ENCODE data around the gene NOXA1.
"Not testable (repeated sequence)": the region's sequence is repeated elsewhere in the genome, so short reads cannot be mapped to it uniquely, and the experiment has no call there.

The NOXA1 gene

GRCh38 chr9:137406876-137407589 is 16.2 kb upstream of the NOXA1 start:
- peak; percentile 58 to 68 for DNase-seq

DNA sequence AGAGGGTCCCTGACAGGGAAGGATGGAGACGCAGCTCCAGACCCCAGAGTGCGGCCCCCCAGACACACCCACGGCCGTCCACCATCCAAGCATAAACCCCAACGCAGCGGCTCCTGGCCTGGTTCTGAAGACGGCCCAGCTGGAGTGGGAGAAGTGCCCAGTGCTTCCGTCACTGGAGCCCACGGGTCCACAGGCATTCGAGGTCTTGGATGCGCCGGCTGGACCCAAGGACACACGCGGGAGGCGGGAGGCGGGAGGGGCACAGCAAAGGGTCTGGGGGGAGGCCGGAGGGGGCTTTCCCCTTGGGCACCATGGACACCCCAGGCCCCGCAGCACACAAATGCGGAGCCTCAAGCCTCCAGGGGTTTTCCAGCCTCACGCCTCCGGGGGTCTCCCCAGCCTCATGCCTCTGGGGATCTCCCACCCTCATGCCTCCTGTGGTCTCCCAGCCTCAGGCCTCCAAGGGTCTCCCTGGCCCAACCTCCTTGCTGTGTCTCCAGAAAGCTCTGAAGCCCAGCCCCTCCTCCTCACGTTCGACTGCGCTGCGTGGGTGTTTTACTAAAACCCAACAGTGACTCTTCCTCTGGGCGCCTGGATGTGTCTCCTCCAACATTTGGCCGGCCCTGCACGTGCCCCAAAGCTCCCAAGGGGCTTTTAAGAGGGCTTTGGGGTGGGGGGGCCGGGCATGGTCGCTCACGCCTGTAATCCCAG is 15.4 kb upstream of the NOXA1 start:
- DNase-seq = no peak

GRCh38 chr9:137408651-137409405 is 14.4 kb upstream of the NOXA1 start:
- DNase-seq = no peak

GRCh38 chr9:137409515-137409914 is 13.7 kb upstream of the NOXA1 start:
- no peak for DNase-seq

DNA sequence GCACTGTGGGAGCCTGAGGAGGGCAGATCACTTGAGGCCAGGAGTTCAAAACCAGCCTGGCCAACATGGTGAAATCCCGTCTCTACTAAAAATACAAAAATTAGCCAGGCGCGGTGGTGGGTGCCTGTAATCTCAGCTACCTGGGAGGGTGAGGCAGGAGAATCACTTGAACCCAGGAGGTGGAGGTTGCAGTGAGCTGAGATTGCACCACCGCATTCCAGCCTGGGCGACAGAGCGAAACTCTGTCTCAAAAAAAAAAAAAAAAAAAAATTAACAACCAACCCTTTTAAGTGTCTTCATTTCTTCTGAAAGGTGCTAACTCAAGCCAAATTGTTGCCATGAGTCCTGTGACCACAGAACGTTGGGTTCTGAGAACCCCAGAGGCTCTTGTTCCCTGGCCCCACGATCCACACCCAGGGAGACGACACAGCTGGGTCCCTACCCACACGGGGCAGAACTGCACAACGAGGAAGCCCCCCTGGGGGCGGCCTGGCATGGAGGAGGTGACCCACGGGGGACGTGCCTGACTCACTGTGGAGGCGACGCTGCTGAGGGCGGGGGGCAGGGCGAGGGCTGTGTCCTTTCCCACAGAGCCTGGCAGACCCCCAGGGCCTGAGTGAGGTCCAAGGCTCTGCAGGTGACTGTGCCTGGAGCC is 12.8 kb upstream of the NOXA1 start:
- DNase-seq = not testable (repeated sequence)

DNA sequence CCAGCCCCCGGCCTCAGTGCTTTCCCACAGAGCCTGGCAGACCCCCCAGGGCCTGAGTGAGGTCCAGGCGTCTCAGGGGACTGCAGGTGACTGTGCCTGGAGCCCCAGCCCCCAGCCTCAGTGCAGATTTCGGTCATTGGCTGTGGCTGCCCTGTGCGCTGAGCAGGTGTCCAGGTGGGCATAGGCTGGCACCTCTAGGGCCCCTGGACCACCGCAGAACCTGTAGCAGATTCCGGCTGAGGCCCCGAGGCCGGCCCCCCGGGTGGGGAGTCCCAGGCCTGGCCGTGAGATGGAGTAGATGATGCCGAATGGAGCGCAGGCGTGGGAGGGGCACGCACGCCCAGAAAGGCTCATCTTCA is 12.3 kb upstream of the NOXA1 start:
- no peak for DNase-seq

GRCh38 chr9:137411260-137411644 is 11.9 kb upstream of the NOXA1 start:
- no peak for DNase-seq

GRCh38 chr9:137411645-137412380 is 11.4 kb upstream of the NOXA1 start:
- peak in 1 of 2 experiments; percentile 24 for DNase-seq

DNA sequence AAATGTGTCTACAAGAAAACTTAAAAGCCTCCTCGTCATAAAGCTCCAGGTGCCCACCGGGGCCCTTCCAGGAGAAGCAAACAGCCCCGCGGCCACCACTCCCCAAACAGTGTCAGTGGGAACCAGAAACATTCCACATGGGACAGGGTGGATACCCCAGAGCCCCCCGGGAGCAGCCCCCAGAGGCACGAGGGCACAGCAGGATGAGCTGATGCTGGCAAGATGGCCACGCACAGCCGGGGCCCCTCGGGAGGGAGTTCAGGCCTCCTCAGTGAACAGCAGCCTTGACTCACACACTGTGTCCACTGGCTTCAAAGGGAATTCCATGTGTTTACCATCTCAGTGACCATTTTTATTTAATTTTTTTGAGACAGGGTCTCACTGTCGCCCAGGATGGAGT is 10.8 kb upstream of the NOXA1 start:
- no peak for DNase-seq

DNA sequence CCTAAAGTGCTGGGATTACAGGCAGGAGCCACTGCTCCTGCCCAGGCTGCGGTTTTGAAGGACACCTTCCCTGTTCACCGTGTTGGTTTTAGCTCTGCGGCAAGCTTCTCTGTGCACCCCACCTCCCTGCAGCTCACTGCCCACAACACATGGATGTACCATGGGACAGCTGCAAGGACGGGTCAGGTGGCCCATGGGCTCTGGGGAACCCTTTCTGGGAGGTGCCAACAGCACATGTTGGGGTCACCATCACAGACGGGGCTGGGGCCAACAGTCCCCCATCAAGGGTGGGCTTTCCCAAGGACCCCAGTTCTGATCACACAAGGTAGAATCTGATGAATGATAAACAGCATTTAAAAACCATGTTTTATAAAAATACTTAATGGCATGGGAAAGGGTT is 7.7 kb upstream of the NOXA1 start:
- DNase-seq = no peak

DNA sequence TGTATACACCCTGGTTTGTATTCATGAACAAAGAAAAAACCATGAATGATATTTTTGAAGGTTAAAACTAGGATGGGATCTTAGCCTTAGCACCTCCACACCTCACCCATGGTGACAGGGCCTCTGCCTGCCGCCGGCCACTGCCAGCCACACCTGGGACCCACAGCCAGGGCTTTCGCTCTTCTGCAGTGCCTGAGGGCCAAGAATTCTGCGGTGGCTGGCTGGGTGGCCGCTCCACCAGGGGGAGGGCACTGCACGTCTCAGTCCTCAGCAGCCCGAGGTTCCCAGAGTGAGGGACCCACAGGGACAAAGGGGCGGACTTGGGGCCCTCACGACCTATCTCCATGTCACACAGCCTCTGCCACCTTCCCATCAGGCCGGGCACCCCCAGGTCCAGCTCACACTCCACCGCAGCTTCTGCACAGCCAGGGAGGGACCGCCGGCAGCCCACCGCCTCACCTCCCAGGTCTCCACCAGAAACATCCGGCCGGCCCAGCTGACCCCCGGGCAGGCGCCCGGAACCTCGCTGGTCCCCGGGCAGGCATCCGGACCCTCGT is 7.1 kb upstream of the NOXA1 start:
- no peak for DNase-seq

DNA sequence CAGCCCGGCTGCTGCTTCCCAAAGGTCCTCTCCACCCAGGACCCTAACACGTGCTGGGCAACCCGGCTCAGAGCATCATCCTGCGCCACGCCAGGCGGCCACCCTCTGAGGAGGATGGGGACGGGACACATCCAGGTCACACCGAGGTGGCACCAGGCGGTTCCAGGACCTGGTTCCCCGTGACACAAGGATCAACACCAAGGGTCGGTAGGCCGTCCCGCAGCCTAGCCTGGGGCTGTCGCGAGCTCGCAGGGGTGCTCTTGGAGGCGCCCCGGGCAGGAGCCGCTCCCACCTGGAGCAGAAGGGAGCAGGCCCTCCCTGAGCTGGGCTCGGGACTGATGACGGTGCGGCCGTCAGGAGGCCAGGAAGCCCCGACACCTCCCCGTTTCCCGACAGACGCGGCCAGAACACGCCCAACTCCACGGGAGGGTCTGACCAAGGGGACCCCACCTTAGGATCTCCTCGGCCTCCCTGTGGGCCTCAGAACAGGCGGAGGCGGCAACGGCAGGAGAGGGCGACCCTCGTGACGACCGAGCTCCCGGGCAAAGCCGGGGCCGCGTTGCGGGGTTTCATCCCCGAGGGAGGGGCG is 6.5 kb upstream of the NOXA1 start:
- DNase-seq = no peak

DNA sequence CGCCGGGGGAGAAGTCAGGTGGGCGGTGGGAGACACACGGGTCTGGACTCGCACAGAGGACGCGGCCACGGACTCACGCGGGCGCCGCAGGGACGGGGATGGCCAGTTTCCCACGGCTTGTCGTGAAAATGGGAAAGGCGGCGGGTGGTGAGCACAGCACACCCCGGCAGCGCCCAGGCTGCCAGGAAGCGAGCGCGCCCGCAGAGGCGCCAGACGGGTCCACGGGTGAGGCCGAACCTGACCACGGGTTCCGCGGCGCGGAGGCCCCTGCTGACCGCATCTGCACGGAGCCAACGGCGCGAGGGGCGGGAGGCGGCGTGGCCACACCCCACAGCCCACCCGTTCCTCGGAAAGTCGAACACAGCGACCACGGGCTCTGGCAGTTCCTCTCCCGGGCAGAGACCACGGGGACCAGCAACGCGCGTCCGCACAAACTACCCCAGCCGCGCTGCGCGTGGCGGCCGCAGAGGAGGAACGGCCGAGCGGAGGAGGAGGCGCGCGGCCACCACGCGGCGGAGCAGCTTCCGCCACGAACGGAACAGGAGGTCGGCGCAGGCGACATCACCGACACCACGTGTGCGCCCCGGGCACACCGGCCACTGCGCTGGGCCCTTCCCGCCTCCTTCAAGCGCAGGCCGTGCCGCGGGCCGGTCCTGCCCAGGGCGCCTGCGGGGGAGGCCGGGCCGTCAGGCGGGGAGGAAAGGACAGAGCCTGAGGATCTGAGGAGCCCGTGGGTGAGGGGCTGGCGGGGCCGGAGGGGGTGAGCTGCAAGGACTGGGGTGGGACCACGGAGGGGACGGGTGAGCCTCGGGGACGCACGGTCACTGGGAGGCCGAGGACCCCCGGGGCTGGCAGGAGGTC is 5.8 kb upstream of the NOXA1 start:
- no peak for DNase-seq

DNA sequence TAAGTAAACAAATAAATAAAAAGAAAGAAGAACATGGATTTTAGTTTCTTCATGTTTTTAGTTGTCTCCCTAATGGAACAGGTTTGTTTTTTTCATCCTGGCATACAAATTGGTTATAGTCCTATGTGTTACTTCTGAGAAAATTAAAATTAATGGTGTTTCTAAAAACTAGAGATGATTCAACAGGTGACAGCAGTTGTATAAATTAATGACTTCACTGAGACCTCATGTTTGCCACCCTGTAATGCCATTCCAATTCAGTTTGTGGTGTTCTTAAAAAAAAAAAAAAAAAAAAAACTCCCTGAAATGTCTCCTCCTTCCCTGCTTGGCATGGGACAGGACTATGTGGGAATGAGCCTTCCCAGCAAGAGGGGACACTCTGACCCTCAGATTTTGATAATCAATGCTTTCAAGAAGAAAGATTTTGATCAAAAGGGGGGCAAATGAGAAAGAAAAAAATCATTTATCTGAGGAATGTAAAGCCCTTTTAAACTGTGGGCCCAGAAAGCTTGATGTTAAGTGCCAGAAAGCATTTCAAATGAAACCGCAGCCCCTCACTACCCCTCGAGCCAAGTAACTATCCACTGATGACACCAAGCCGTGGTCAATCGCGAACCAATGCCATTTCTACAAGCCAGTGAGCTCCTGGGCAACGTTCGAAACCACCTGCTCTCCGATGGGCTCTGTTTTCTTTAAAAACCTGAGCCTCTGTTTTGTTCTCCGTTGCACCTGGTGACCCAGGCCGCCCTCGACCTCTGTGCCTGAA is 1.2 kb upstream of the NOXA1 start:
- no peak for DNase-seq

DNA sequence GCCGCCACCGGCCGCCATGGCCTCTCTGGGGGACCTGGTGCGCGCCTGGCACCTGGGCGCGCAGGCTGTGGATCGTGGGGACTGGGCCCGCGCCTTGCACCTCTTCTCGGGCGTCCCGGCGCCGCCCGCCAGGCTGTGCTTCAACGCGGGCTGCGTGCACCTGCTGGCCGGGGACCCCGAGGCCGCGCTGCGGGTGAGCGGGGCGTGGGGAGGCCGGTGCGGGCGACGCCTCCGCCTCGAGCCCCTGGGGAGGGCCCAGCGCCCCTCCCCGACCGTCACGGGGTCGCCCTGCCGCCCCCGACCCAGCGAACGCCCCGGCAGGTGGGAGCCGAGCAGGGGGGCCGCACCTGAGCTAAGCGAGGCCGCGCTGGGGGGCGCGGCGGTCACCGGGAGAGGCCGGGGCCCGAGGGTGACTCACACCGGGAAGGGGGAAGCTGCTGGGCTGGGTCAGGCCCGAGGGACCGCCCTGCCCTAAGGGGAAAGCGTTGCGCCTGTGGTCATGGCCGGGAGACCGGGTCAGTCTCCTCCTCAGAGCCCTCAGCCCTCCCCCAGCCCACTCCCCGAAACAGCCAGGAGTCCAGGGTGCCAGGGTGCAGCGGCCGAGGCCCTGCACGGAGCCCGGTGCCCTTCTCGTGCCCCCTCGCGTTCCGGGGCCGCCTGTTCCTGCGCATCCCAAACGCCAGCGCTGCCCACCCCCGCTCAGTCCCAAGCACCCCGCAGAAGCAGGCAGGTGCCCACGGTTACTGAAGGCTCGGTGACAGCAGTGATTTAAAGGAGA is 510 bp downstream of the NOXA1 start:
- no peak for DNase-seq

DNA sequence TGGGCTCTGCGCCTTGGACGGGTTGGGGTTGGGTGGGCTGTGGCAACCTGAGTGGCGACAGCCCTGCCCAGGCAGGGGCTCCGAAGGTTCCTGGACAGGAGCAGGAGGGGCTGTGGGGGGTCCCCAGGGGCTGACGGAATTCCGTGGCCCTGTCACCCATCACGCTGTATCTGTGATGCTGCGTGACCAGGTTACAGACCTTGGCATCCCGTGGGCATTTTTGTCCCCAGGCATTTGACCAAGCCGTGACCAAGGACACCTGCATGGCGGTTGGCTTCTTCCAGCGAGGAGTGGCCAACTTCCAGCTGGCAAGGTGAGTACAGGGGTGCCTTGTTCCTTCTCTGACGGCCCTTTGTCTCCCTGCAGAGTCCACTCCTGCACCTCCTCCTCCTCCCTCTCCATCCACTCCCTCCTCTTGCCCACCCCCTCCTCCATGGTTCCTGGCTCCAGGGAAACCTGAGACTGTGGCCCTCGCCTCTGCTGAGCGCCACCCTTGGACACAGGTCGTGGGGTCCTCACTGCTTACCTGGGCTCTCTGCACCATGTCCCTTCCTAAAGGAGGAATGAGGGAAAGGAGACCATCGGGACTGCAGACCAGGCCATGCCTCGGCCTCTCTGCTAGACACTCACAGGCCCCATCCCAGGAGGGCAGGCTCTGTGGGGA is 3.0 kb downstream of the NOXA1 start:
- no peak for DNase-seq

- no peak for DNase-seq
Observed at GRCh38 chr9:137427454-137428310, 4.5 kb downstream of the NOXA1 start.

DNA sequence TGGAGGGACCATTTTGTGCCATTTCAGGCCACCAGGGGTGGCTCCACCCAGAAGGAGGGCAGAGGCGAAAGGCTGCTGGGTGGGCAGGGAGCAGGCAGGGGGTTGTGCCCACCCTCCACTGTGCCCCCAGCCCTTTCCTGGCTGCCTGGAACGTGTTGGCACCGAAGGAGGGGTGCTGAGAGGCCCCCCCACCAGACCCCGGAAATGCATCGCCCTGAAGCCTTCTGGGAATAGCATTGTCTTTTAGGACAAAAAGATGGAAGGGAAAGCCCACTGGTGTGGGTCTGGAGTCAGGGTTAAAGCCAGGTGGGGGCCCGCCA is 5.1 kb downstream of the NOXA1 start:
- DNase-seq = no peak

All from stimulated activated CD4-positive, alpha-beta T cell treated with anti-CD3 and anti-CD28 coated beads, Interleukin-4, amount 100 ng/mL, for 4 hours (primary cell).